Neutrophil (primary cell): ENCODE data around the gene MCOLN1.

Experiments used
- H3K27ac ChIP-seq: fragments of 200-600 bp; sonication (generic); 2 replicates; pipeline ENCODE4 v1.5.1; 2016; ENCODE audit warnings: mild to moderate bottlenecking, moderate library complexity
- H3K27me3 ChIP-seq: fragments of 200-600 bp; sonication (generic); 2 replicates; pipeline ENCODE4 v1.6.0; 2016; ENCODE audit warnings: mild to moderate bottlenecking
- H3K36me3 ChIP-seq: fragments of 200-600 bp; sonication (generic); 2 replicates; pipeline ENCODE4 v1.5.1; 2017
- H3K4me1 ChIP-seq, 2 experiments: fragments of 200-600 bp in 1 of 2; sonication (generic) in 1 of 2; 1 replicate in 1 of 2; 2 replicates in 1 of 2; pipeline versions ENCODE4 v1.5.1 to v1.6.1; 2013 to 2016; ENCODE audit warnings: low read depth in 1 of 2, low read length in 1 of 2, mild to moderate bottlenecking in 1 of 2, moderate library complexity in 1 of 2; ENCODE audit not compliant: control insufficient read depth in 1 of 2, insufficient read depth in 1 of 2
- H3K4me3 ChIP-seq, 2 experiments: fragments of 200-600 bp in 1 of 2; sonication (generic) in 1 of 2; 1 replicate in 1 of 2; 2 replicates in 1 of 2; pipeline ENCODE4 v1.5.1; 2013 to 2016; ENCODE audit warnings: low read depth in 1 of 2, low read length in 1 of 2, mild to moderate bottlenecking in 1 of 2, moderate library complexity in 1 of 2
- H3K9me3 ChIP-seq: fragments of 200-600 bp; sonication (generic); 2 replicates; pipeline ENCODE4 v1.5.1; 2016
- CTCF ChIP-seq: fragments of 200-600 bp; sonication (generic); IDR thresholded peaks from 2 replicates; pipeline ENCODE4 v1.5.1; 2016; ENCODE audit warnings: antibody characterized with exemption

Gene MCOLN1

GRCh38 chr19:7522923-7523667 is 671 bp downstream of the MCOLN1 start:
- Histone ChIP-seq H3K9me3 (no peaks in the 10 kb centered on the region), H3K27me3 (peaks cover 6% of the 10 kb centered on the region), H3K27ac (peak overlapping the region; percentile 79), H3K4me1 (peaks cover 15 to 25% of the 10 kb centered on the region in 2 experiments), H3K4me3 (peak overlapping the region; percentile 78 to 79), H3K36me3 (peaks cover 18% of the 10 kb centered on the region)
- TF ChIP-seq CTCF: no peak

- H3K9me3 ChIP-seq: no peaks in the 10 kb centered on the region
- no peaks in the 10 kb centered on the region for H3K27me3 ChIP-seq
- no peak for TF ChIP-seq CTCF
- H3K4me1 ChIP-seq: peaks cover 15 to 25% of the 10 kb centered on the region in 2 experiments
- H3K27ac ChIP-seq: no peak overlapping the region
- peaks cover 29% of the 10 kb centered on the region for H3K36me3 ChIP-seq
- no peak overlapping the region for H3K4me3 ChIP-seq
Observed at GRCh38 chr19:7524523-7524922, 2.1 kb downstream of the MCOLN1 start.

GRCh38 chr19:7524992-7525739 is 2.7 kb downstream of the MCOLN1 start:
- TF ChIP-seq CTCF: no peak
- no peak overlapping the region for H3K27ac ChIP-seq
- no peaks in the 10 kb centered on the region for H3K27me3 ChIP-seq
- no peaks in the 10 kb centered on the region for H3K9me3 ChIP-seq
- peaks cover 36% of the 10 kb centered on the region for H3K36me3 ChIP-seq
- H3K4me1 ChIP-seq: peaks cover 15 to 25% of the 10 kb centered on the region in 2 experiments
- no peak overlapping the region for H3K4me3 ChIP-seq

- no peaks in the 10 kb centered on the region for H3K27me3 ChIP-seq
- H3K4me3 ChIP-seq: no peak overlapping the region
- H3K9me3 ChIP-seq: no peaks in the 10 kb centered on the region
- peaks cover 41% of the 10 kb centered on the region for H3K36me3 ChIP-seq
- H3K4me1 ChIP-seq: peaks cover 15 to 25% of the 10 kb centered on the region in 2 experiments
- TF ChIP-seq CTCF: no peak
- no peak overlapping the region for H3K27ac ChIP-seq
Observed at GRCh38 chr19:7526059-7526929, 3.9 kb downstream of the MCOLN1 start.

GRCh38 chr19:7527516-7528191 is 5.2 kb downstream of the MCOLN1 start:
- H3K27ac ChIP-seq: no peak overlapping the region
- peaks cover 54% of the 10 kb centered on the region for H3K36me3 ChIP-seq
- no peaks in the 10 kb centered on the region for H3K27me3 ChIP-seq
- no peaks in the 10 kb centered on the region for H3K9me3 ChIP-seq
- TF ChIP-seq CTCF: no peak
- no peak overlapping the region for H3K4me3 ChIP-seq
- H3K4me1 ChIP-seq: peaks cover 9 to 15% of the 10 kb centered on the region in 2 experiments
